Ecto neural progenitor cell (in vitro differentiated cells): ENCODE measurements around the gene RAB36.

ENCODE experiments used
- DNase-seq: peaks from one replicate; pipeline ENCODE4 v3.0.0-alpha.2; 2018; ENCODE audit warnings: low spot score

RAB36 gene, protein sequence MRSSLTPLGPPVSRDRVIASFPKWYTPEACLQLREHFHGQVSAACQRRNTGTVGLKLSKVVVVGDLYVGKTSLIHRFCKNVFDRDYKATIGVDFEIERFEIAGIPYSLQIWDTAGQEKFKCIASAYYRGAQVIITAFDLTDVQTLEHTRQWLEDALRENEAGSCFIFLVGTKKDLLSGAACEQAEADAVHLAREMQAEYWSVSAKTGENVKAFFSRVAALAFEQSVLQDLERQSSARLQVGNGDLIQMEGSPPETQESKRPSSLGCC

GRCh38 chr22:23144932-23145877 is at the start of gene RAB36:
Gene RAB36, plus strand, starts transcription at chr22:23145477. Its CDS starts 1,140 bp downstream, at chr22:23146617.
- peak; percentile 99 for DNase-seq

GRCh38 chr22:23095733-23096342 is 49.4 kb upstream of the RAB36 start:
- DNase-seq, result no peak

DNA sequence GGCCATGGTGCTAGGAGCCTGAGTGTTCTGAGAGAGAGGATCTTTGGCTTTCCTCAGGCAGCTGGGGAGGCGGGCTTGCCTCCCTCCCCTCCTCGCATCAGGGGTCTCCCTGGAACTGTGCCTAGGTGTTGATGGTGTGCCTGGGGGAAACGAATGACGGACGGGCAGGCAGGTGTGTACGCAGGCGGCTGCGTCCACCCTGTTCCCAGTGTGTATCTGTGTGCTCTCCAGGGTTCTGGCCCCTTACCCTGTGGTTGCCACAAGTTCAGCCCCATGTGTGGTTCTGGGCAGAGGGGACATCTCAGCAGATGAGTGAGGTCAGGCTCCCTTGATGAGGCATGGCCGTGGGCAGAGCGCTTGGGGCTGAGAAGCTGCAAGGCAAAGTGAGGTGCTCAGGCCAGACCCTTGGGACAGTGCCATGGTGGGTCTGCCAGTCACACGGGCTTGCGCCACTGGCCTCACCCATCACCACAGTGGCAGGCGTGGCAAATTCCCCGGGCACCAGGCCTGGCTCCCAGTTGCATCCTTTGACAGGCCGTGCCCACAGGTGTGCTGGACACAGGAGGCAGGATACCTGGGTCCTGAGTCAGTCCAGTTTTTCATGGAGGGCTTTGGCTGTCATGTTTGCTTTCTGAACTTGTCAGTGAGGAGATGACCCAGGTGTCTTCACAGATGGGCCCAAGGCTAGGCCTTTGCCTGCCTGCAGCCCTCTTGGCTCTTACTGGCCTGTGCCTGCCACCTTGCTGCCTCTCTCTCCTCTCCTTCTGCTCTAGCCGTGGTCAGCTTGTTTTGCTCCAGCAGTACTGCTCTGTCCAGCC is 47.7 kb upstream of the RAB36 start:
- no peak for DNase-seq

GRCh38 chr22:23098230-23098705 is 47.0 kb upstream of the RAB36 start:
- no peak for DNase-seq

- DNase-seq, result no peak
Observed at GRCh38 chr22:23098718-23099530, 46.4 kb upstream of the RAB36 start.

- DNase-seq, result no peak
Observed at GRCh38 chr22:23099531-23099804, 45.8 kb upstream of the RAB36 start.

DNA sequence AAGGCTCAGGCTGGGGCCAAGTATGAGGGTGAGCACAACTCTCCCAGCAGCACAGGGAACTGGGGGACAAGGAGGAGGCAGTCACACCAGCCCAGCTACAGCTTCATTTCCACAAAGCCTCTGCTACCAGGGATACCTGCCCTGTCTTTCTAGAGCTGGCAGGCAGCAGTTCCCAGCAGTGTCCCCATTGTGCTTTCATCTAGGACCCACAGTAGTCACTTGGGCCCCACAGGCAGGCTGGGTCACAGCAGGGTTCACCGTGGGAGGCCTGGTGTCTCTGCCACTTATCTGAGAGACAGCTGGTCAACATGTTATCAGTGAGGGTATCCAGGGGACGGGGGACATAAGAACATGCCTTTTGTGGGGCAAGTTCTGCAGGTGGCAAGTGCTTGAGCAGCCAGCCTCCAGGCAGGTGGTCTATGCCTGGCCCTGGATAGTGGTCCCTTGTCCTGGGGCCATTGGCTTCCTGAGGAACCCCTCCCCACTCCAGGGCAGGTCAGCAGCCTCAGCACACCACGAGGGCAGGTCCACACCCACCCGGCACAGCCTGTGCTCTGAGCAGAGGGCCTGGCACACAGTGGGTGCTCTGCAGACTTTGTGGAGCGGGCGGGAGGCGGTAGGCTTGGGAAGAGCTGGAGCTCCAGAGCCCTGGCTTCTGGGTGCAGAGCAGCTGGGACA is 45.0 kb upstream of the RAB36 start:
- no peak for DNase-seq

- no peak for DNase-seq
Observed at GRCh38 chr22:23101524-23101923, 43.8 kb upstream of the RAB36 start.

DNA sequence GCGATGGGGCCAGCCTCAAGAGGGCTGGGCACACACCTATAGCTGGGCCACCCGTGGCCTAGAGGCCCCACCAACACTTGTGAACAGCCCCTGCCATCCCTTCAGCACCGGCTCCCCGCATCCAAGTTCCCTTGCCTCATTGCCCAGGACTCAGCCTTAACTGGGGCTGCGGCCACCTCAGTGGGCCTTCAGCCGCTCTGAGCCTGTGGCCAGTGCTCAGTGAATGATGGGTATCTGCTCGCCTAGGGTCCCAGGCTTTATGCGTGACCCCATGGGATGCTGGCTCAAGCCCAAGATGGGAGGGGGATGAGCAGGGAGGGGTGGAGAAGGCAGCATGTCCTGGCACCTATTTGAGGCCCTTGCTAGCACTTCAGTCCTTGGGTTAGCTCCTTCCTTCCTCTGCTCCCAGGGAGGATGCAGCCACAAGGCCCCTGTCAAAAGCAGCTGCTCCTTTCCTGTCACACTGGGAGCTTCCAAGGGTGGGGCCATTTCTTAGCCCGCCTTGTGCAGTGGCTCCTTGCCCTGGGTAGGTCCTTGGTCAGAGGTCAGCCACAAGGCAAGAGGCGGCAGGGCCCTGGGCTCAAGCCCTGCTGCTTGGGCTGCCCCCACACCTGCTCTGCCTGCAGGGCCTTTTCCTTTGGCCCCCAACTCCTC is 43.1 kb upstream of the RAB36 start:
- DNase-seq, result no peak

- DNase-seq, result no peak
Observed at GRCh38 chr22:23102776-23103175, 42.5 kb upstream of the RAB36 start.

GRCh38 chr22:23103199-23103954 is 41.9 kb upstream of the RAB36 start:
- no peak for DNase-seq

GRCh38 chr22:23104187-23104971 is 40.9 kb upstream of the RAB36 start:
- no peak for DNase-seq

DNA sequence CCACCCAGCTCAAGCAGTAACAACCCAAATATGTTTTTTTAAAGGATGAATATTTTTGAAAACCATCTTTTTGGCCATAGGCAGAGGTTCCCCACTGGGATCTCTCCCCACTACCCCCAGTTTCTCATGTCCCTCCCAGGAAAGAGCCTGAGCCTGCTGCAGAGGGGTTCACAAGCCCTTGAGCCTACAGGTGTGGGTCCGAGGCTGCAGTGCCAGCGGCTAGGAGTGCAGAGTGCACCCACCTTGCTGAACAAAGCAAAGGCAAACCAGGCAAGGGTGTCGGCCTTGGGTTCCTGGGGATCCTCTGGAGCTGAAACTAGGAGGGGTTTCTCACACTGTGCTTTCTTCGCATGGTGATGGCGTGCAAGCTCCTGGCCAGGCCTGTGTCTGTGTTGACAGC is 40.0 kb upstream of the RAB36 start:
- no peak for DNase-seq

DNA sequence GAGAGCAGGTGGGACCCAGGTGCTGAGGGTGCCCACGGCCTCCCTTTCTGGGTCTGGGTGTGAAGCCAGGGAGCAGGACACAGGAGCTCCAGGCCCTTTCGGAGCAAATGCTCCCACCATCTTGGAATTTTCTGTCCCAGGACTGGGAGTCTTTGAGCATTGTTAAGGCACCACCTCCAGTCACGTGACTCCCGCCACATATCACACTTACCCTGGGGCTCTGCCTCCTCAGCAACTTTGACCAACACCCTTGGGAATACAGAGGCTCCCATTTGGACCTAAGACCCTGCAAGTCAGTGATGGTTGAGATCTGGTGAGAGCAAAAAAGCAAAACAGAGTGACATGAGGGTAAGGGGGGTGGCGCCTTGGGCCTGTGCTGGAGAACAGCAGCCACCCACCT is 39.4 kb upstream of the RAB36 start:
- DNase-seq, result no peak

DNA sequence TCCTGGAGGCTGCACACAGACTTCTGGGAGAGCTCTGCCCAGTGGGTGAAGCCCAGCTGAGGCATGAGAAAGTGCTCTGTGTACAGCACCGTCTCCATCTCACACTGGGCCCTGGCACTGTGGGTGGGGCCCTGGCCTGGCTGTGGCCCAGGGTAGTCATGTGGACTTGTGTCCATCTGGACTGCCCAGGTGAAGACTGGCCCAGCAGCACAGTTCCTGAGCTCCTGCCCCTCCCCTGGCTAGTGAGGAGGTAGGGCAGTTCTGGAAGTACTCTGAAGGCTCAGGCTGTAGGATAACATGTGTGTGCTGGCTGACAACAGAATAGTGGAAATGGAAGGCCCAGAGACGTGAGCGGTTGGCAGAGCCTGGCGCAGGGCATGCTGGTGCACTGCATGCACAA is 38.9 kb upstream of the RAB36 start:
- DNase-seq, result no peak

DNA sequence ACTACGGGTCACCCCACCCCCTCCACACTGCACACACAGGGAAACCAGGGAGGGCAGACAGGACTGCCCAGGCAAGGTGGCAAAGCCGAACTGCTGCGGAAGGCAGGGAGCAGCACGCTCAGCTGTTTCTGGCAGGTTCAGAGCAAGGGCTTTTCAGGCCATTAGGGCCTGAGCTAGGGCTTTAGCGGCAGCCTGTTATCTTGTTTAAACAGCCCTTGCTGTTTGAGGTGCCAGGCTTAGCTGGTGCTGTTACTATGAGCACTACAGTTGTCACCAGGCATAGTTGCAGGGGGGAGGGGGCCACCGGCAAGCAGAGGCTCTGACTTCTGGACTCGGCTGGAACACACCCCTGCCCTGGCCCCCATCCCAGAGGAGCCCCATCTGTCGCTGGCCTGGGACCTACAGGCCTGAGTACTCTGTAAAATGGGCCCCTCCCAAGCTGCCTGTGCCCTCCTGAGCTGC is 38.3 kb upstream of the RAB36 start:
- no peak for DNase-seq

- DNase-seq, result no peak
Observed at GRCh38 chr22:23107487-23108248, 37.6 kb upstream of the RAB36 start.
